Measurements from ENCODE around the gene TGM3. TPM values are rescaled to one million over a fixed set of nuclear protein-coding genes. Genes with fewer than 3 reads are reported as not detected.

The TGM3 gene
- total RNA-seq, 1 donor from 2014 or later: 0.32 TPM

DNA sequence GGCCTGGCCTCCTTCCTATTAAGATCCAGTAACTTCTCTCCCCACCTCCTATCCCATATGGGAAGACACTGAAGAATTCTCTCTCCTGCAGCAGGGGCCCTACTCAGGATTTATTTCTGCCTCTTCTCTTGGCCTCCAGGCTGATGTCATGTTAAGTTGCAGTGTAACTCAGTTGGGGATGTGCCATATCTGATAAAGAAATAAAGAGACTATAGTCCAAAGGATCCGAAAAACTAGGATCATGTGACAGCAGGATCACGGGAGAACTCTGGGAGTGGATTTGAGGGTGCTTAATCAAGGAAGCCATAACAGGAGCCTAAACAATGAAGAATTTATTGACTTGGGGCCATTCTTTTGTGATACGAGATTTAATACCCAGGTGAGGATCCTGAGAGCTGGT, 46.4 kb downstream of the TGM3 start:
- Histone ChIP-seq H3K36me3 (no peaks in the 10 kb centered on the region), H3K4me1 (no peaks in the 10 kb centered on the region), H3K9me3 (peaks cover 3% of the 10 kb centered on the region), H3K4me3 (no peak overlapping the region), H3K27me3 (ENCODE audit: low read depth) (peaks cover 4% of the 10 kb centered on the region), H3K27ac (no peak overlapping the region)
- DNase-seq: no peak
- no peak for ATAC-seq
- TF ChIP-seq, protein P1, sequence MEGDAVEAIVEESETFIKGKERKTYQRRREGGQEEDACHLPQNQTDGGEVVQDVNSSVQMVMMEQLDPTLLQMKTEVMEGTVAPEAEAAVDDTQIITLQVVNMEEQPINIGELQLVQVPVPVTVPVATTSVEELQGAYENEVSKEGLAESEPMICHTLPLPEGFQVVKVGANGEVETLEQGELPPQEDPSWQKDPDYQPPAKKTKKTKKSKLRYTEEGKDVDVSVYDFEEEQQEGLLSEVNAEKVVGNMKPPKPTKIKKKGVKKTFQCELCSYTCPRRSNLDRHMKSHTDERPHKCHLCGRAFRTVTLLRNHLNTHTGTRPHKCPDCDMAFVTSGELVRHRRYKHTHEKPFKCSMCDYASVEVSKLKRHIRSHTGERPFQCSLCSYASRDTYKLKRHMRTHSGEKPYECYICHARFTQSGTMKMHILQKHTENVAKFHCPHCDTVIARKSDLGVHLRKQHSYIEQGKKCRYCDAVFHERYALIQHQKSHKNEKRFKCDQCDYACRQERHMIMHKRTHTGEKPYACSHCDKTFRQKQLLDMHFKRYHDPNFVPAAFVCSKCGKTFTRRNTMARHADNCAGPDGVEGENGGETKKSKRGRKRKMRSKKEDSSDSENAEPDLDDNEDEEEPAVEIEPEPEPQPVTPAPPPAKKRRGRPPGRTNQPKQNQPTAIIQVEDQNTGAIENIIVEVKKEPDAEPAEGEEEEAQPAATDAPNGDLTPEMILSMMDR (IDR thresholded peaks at IDR 0.05): no peak
- intact Hi-C loops (cut with DNase I): no loop called here

DNA sequence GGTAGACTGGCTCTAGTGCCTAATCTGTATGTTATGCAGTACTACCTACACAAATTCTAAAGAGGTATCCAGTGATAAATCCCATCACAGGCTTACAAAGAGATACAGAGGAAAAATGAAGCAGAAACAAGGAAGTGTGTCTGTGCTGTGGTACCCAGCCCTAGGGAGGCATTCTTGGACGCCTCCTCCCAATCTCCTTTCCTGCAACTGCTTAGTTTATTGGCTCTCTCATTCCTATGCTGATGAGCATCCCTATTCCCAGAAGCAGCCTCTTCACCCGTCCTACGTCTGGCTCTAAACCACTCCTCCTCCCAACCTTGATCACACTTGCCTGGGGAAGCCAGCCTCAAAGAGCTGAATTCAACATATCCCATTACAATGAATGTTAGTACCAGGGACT, 50.4 kb downstream of the TGM3 start:
- H3K27me3 ChIP-seq (ENCODE audit: low read depth): peaks cover 7% of the 10 kb centered on the region
- H3K4me3 ChIP-seq: no peak overlapping the region
- no peak overlapping the region for H3K27ac ChIP-seq
- H3K9me3 ChIP-seq: peaks cover 6% of the 10 kb centered on the region
- no peak for ATAC-seq
- no peak for DNase-seq
- no peaks in the 10 kb centered on the region for H3K36me3 ChIP-seq
- intact Hi-C loops (cut with DNase I): no loop called here
- H3K4me1 ChIP-seq: no peaks in the 10 kb centered on the region
- TF ChIP-seq, protein P1 (IDR thresholded peaks at IDR 0.05): no peak

DNA sequence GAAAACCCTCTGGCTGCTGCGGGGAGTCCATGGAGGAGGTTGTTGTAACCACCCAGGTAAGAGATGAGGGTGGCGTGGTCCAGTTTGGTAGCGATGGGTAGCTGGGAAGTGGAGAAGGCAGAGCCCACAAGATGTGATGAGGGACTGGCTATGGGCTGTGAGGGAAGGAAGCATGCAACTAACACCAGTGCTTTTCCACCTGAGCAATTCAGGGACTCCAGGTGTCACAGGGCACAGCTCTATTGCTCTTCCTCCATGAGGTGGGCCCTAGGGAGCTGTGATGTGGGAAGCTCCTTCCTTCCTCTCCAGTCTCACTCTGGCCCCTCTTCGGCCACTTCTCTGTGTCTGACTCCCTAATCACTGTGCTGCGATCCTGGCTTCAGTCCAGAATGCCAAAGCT, 52.5 kb downstream of the TGM3 start:
- no peak overlapping the region for H3K4me3 ChIP-seq
- DNase-seq: no peak
- peaks cover 13% of the 10 kb centered on the region for H3K27me3 ChIP-seq (ENCODE audit: low read depth)
- intact Hi-C loops (cut with DNase I): no loop called here
- no peak for ATAC-seq
- peaks cover 6% of the 10 kb centered on the region for H3K9me3 ChIP-seq
- no peak overlapping the region for H3K27ac ChIP-seq
- no peaks in the 10 kb centered on the region for H3K36me3 ChIP-seq
- no peaks in the 10 kb centered on the region for H3K4me1 ChIP-seq
- TF ChIP-seq, protein P1 (IDR thresholded peaks at IDR 0.05): no peak

DNA sequence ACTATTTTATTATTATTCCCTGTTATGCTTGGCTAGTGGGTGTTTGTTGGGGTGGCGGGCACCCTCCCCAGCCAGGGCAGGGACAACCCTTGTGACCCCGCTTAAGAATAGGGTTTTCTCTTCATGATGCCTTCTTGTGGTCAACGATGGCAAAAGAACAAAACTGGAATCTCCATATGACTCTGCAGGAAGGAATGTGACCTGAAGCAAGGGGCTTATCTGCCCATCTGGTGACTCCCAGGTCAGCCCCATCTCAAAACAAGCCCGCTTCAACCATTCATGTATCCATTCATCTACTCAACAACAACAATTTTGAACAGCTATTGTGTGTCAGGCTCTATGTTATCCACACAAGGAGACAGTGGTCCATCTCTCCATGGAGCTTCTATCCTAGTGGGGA, 54.0 kb downstream of the TGM3 start:
- peaks cover 6% of the 10 kb centered on the region for H3K9me3 ChIP-seq
- peaks cover 13% of the 10 kb centered on the region for H3K27me3 ChIP-seq (ENCODE audit: low read depth)
- TF ChIP-seq, protein P1 (IDR thresholded peaks at IDR 0.05): no peak
- ATAC-seq: no peak
- H3K27ac ChIP-seq: no peak overlapping the region
- no peaks in the 10 kb centered on the region for H3K4me1 ChIP-seq
- intact Hi-C loops (cut with DNase I): no loop called here
- H3K4me3 ChIP-seq: no peak overlapping the region
- no peaks in the 10 kb centered on the region for H3K36me3 ChIP-seq
- no peak for DNase-seq

DNA sequence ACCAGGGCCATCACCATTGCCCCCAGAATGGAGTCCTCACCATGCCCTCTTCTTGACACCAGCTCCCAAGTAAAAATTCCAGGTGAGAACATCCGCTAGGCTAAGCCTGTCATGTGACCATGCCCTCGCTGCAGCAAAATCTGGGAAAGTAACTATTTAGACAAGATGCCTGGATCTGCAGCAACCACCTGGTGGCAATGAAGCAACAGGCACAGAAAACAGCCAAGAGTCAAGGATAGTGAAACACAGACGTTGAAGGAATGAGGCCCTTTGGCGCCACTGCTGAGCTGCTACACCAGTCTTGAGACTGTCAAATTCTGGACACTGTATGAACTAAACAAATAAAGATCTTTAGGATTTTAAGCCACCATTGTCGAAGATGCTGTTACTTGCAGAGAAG, 54.8 kb downstream of the TGM3 start:
- Histone ChIP-seq H3K4me1 (no peaks in the 10 kb centered on the region), H3K9me3 (peaks cover 6% of the 10 kb centered on the region), H3K4me3 (no peak overlapping the region), H3K27ac (no peak overlapping the region), H3K27me3 (ENCODE audit: low read depth) (peaks cover 13% of the 10 kb centered on the region), H3K36me3 (no peaks in the 10 kb centered on the region)
- no peak for DNase-seq
- TF ChIP-seq, protein P1 (IDR thresholded peaks at IDR 0.05): no peak
- no peak for ATAC-seq
- intact Hi-C loops (cut with DNase I): no loop called here

DNA sequence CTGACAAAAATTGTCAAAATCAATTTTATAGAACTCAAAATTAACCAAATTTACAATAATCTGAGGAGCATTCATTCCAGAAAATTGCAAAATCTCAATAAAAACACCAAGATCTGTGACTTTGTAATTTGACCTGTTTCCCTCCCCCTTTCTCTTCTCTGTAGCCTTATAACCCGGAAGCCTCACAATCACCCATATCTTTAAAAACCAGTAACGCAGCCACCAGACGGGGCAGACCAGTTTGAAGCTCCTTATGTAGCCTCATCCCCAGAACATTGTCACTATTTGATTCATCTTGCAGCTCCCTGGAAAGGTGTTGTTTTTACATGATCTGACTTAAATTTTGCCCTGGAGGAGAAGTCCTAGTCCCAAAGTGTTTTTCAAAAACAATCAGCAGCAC, 57.4 kb downstream of the TGM3 start:
- TF ChIP-seq, protein P1 (IDR thresholded peaks at IDR 0.05): no peak
- Histone ChIP-seq H3K4me1 (no peaks in the 10 kb centered on the region), H3K27me3 (ENCODE audit: low read depth) (peaks cover 12% of the 10 kb centered on the region), H3K9me3 (no peaks in the 10 kb centered on the region), H3K36me3 (no peaks in the 10 kb centered on the region), H3K27ac (no peak overlapping the region), H3K4me3 (no peak overlapping the region)
- no peak for DNase-seq
- intact Hi-C loops (cut with DNase I): no loop called here
- ATAC-seq: no peak

Data from lower lobe of right lung (tissue), 2 donors.